ENCODE data around the gene KRT78. TPM values are rescaled to one million over a fixed set of nuclear protein-coding genes. Genes with fewer than 3 reads are reported as not detected.

KRT78 gene
- total and polyA plus RNA-seq, 9 donors, result 0.05 to 2.8 (median 0.79) TPM; not detected in 6

DNA sequence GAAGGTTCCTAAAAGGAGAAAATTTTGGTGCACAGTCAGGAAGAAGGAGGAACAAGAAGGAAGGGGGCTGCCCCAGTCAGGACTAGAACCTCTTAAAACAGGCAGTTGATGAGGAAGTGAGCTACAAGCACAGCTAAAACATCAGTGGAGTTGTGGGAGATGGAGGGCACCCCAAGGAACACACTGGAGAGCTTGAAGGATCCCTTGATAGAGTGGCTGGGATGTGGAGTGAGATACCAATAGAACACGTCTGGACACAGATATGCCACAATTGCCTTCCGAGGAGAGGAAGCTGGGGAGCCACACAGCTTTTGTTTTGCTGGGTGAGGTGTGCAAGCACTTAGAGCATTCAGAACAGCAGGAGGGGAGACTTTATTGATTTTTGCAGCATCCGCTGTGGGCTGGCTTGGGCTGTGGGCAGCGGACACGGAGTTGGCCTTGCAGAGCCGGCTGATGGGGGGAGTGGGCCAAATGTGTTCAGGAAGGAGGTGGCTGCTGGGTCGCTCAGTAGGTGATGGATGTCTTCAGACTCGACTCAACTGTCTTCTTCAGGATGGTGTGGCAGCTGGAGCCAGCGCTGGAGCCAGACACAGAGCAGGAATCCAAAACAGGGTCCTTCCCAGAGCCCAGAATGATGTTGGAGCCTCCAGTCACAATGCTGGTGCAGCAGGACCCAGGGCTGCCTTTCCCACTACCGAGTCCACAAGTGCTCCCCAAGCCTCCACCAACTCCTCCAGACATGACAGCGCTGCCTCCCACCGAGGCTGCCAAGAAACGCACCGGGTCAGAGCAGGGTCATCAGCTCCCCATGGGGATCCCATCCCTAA, 10.0 kb downstream of the KRT78 start:
- H3K27ac ChIP-seq (ENCODE audit: low read length), result no peak overlapping the region
- H3K4me1 ChIP-seq (ENCODE audit: control insufficient read depth, insufficient read depth, low read length), result no peaks in the 10 kb centered on the region
- no peak overlapping the region for H3K4me3 ChIP-seq (ENCODE audit: low read length)
- H3K27me3 ChIP-seq (ENCODE audit: control insufficient read depth, insufficient read depth, low read length), result peaks cover 15% of the 10 kb centered on the region
- 62% methylated on average over 14 of the region's 14 CpGs for WGBS (ENCODE audit: insufficient coverage)
- DNase-seq, result no peak
- H3K36me3 ChIP-seq (ENCODE audit: control insufficient read depth, insufficient read depth, low read length), result no peaks in the 10 kb centered on the region
- H3K9me3 ChIP-seq (replicated peaks; ENCODE audit: control insufficient read depth, low read depth, low read length), result no peaks in the 10 kb centered on the region

- no peaks in the 10 kb centered on the region for H3K4me1 ChIP-seq (ENCODE audit: control insufficient read depth, insufficient read depth, low read length)
- no peak for DNase-seq
- no peak overlapping the region for H3K27ac ChIP-seq (ENCODE audit: low read length)
- H3K9me3 ChIP-seq (replicated peaks; ENCODE audit: control insufficient read depth, low read depth, low read length), result no peaks in the 10 kb centered on the region
- WGBS (ENCODE audit: insufficient coverage), result 100% methylated on average over 2 of the region's 6 CpGs
- H3K4me3 ChIP-seq (ENCODE audit: low read length), result no peak overlapping the region
- H3K36me3 ChIP-seq (ENCODE audit: control insufficient read depth, insufficient read depth, low read length), result no peaks in the 10 kb centered on the region
- H3K27me3 ChIP-seq (ENCODE audit: control insufficient read depth, insufficient read depth, low read length), result peaks cover 13% of the 10 kb centered on the region
Measured at GRCh38 chr12:52837781-52838608, 10.8 kb downstream of the KRT78 start.

GRCh38 chr12:52837413-52837741, 11.4 kb downstream of the KRT78 start:
- Histone ChIP-seq H3K27me3 (ENCODE audit: control insufficient read depth, insufficient read depth, low read length) (peaks cover 16% of the 10 kb centered on the region), H3K4me3 (ENCODE audit: low read length) (no peak overlapping the region), H3K36me3 (ENCODE audit: control insufficient read depth, insufficient read depth, low read length) (no peaks in the 10 kb centered on the region), H3K9me3 (replicated peaks; ENCODE audit: control insufficient read depth, low read depth, low read length) (no peaks in the 10 kb centered on the region), H3K4me1 (ENCODE audit: control insufficient read depth, insufficient read depth, low read length) (no peaks in the 10 kb centered on the region), H3K27ac (ENCODE audit: low read length) (no peak overlapping the region)
- DNase-seq, result no peak
- 90% methylated on average over 2 of the region's 9 CpGs for WGBS (ENCODE audit: insufficient coverage)

- Histone ChIP-seq H3K27ac (ENCODE audit: low read length) (no peak overlapping the region), H3K36me3 (ENCODE audit: control insufficient read depth, insufficient read depth, low read length) (no peaks in the 10 kb centered on the region), H3K9me3 (replicated peaks; ENCODE audit: control insufficient read depth, low read depth, low read length) (no peaks in the 10 kb centered on the region), H3K27me3 (ENCODE audit: control insufficient read depth, insufficient read depth, low read length) (peaks cover 16% of the 10 kb centered on the region), H3K4me1 (ENCODE audit: control insufficient read depth, insufficient read depth, low read length) (no peaks in the 10 kb centered on the region), H3K4me3 (ENCODE audit: low read length) (no peak overlapping the region)
- DNase-seq, result no peak
- 87% methylated on average over 5 of the region's 9 CpGs for WGBS (ENCODE audit: insufficient coverage)
Measured at GRCh38 chr12:52836491-52837412, 12.0 kb downstream of the KRT78 start.

DNA sequence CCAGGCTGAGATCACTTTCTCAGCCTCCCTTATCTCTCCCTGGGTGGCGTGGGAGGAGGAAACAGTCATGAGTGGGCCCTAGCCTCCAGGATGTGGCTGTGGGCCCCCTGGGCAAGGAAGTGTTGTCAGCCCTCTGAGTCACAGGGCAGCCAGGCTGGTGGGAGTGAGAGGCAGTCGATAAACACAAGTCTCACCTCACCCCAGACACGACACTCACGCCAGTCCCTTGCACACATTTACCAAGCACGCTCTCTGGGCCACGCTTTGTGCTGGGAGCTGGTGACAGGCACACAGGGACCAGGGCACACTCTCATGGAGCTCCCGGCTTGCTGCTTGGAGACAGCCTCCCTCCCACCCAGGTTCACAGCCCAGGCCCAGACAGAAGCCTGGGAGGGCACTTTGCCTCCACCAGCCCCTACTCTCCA, 12.7 kb downstream of the KRT78 start:
- Histone ChIP-seq H3K4me3 (ENCODE audit: low read length) (no peak overlapping the region), H3K27ac (ENCODE audit: low read length) (no peak overlapping the region), H3K36me3 (ENCODE audit: control insufficient read depth, insufficient read depth, low read length) (no peaks in the 10 kb centered on the region), H3K9me3 (replicated peaks; ENCODE audit: control insufficient read depth, low read depth, low read length) (no peaks in the 10 kb centered on the region), H3K27me3 (ENCODE audit: control insufficient read depth, insufficient read depth, low read length) (peaks cover 20% of the 10 kb centered on the region), H3K4me1 (ENCODE audit: control insufficient read depth, insufficient read depth, low read length) (no peaks in the 10 kb centered on the region)
- DNase-seq, result no peak
- WGBS (ENCODE audit: insufficient coverage), result 73% methylated on average over 6 of the region's 7 CpGs

DNA sequence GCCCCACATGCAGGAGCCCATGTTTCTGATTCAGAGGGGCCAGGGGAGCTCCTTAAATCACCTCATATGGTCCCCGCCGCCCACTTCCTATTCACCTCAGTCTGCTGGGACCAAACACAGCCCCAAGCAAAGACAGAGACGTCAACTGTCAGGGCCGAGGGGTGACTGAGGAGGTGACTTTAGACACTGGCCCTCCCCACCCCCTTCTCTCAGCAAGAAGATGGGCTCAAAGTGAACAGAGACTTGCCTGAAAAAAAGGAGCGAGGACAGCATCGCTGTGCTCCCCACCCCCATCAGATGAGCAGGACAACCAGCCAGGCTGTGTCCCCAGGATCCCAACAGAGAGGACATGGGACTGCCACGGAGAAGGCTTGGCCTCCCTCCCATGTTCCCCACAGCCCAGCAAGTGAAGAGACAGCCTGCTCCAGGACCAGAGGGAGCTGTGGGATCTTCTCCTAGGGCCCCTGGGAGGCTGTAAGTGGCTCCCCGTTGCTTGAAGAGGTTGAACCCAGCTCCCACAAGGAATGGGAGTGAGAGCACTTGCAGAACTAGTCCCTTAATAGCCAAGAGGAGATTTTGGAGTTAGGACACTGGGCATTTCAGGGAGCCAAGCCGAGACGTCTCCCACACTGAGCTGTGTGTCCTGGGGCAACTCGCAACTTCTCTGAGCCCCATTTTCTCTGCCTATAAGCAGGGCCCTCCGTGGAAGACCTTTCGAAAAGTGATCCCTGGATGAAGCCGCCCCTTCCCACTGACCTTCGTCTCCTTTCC, 13.3 kb downstream of the KRT78 start:
- WGBS (ENCODE audit: insufficient coverage), result 48% methylated on average over 4 of the region's 15 CpGs
- Histone ChIP-seq H3K4me1 (ENCODE audit: control insufficient read depth, insufficient read depth, low read length) (no peaks in the 10 kb centered on the region), H3K4me3 (ENCODE audit: low read length) (no peak overlapping the region), H3K36me3 (ENCODE audit: control insufficient read depth, insufficient read depth, low read length) (no peaks in the 10 kb centered on the region), H3K9me3 (replicated peaks; ENCODE audit: control insufficient read depth, low read depth, low read length) (no peaks in the 10 kb centered on the region), H3K27ac (ENCODE audit: low read length) (no peak overlapping the region), H3K27me3 (ENCODE audit: control insufficient read depth, insufficient read depth, low read length) (peaks cover 20% of the 10 kb centered on the region)
- no peak for DNase-seq

DNA sequence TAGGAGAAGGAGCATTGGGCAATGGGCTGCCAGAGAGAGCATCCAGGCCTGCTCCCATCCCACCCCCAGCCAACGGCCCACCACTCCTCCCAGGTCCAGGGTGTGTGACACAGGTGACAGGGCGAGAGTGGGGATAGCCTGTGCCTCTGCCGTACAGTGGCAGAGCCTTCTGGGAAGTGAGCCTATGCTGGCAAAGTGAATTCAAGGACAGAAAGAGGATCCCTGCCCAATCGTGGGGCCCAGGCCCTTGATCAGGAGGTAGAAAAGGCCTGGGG, 14.1 kb downstream of the KRT78 start:
- no peaks in the 10 kb centered on the region for H3K36me3 ChIP-seq (ENCODE audit: control insufficient read depth, insufficient read depth, low read length)
- peaks cover 24% of the 10 kb centered on the region for H3K27me3 ChIP-seq (ENCODE audit: control insufficient read depth, insufficient read depth, low read length)
- 72% methylated on average over 3 of the region's 4 CpGs for WGBS (ENCODE audit: insufficient coverage)
- no peak overlapping the region for H3K27ac ChIP-seq (ENCODE audit: low read length)
- no peak for DNase-seq
- H3K9me3 ChIP-seq (replicated peaks; ENCODE audit: control insufficient read depth, low read depth, low read length), result no peaks in the 10 kb centered on the region
- H3K4me1 ChIP-seq (ENCODE audit: control insufficient read depth, insufficient read depth, low read length), result no peaks in the 10 kb centered on the region
- no peak overlapping the region for H3K4me3 ChIP-seq (ENCODE audit: low read length)

DNA sequence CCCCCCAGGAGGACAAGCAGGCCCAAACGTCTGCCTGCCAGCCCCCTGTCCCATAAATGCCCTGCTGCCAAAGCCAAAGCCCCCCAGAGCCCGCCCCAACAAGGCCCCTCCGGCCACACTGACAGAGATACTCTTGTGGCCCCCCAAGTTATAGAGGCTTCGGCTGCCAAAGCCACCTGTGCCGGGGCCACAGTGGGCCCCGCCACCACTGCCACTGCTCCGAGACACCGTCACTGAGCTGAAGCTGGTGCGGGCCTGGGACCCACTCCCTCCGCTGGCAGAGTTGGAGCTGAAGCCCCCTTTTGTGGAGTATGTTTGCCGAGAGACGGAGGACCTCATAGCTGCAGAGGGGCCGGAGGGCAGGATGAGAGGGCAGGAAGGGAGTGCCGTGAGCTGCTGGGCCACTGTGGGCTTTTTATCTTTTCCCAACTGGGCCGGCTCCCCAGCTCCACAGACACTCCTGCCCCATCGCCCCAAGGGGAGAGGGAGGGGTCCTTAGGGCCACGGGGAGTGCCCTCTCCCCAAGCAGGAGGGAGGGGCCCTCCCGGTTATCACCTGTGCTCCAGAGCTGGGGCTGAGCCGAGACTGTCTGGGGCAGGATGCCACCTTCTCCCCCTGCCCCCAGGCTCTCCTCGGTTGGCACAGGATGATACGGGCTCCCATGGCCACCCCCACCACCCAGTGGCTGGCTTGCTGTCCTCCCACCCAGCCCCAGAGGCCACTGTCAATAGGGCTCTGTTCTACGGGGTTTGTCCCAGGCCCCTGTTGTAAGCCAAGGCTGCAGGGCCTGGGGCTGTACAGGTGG, 14.7 kb downstream of the KRT78 start, which contains the start of gene KRT79:
Gene KRT79, minus strand, starts transcription at position 390 of the 805 bp plus-strand sequence. Its CDS starts 51 bp downstream, at position 339.
- Histone ChIP-seq H3K27ac (ENCODE audit: low read length) (no peak within 1 kb of the TSS), H3K4me3 (ENCODE audit: low read length) (no peak within 1 kb of the TSS), H3K4me1 (ENCODE audit: control insufficient read depth, insufficient read depth, low read length) (no peaks in the 10 kb centered on the region), H3K9me3 (replicated peaks; ENCODE audit: control insufficient read depth, low read depth, low read length) (no peaks in the 10 kb centered on the region), H3K27me3 (ENCODE audit: control insufficient read depth, insufficient read depth, low read length) (peaks cover 24% of the 10 kb centered on the region), H3K36me3 (ENCODE audit: control insufficient read depth, insufficient read depth, low read length) (no peaks in the 10 kb centered on the region)
- WGBS (ENCODE audit: insufficient coverage), result 87% methylated on average over 15 of the region's 22 CpGs
- no peak for DNase-seq
